GM18951 (cell line): Measurements from ENCODE around the gene MPDZ.
"Not testable (repeated sequence)": the region's sequence is repeated elsewhere in the genome, so short reads cannot be mapped to it uniquely, and the experiment has no call there.

ENCODE experiments used
- POLR2A ChIP-seq: IDR thresholded peaks from 4 replicates; pipeline ENCODE4 v1.6.1; 2011; ENCODE audit warnings: mild to moderate bottlenecking; ENCODE audit not compliant: insufficient read length, insufficient read depth; ENCODE audit errors: extremely low read depth
- in situ Hi-C: fragments of 300-500 bp; cut with MboI; formaldehyde crosslinking; loops from one replicate; pipeline ENCODE4 v1.12.0; 2022; ENCODE audit warnings: low sequenced_read_pairs, mixed read lengths, inconsistent platforms; ENCODE audit not compliant: unreplicated experiment

Gene MPDZ

GRCh38 chr9:13239660-13240059, 39.8 kb downstream of the MPDZ start:
- TF ChIP-seq POLR2A = no peak
- in situ Hi-C loops = no loop called here

- no peak for TF ChIP-seq POLR2A
- in situ Hi-C loops = no loop called here
These were observed 40.3 kb downstream of the MPDZ start for GRCh38 chr9:13239208-13239607.

GRCh38 chr9:13234932-13235331, 44.6 kb downstream of the MPDZ start:
- in situ Hi-C loops = no loop called here
- TF ChIP-seq POLR2A = no peak

- in situ Hi-C loops = no loop called here
- no peak for TF ChIP-seq POLR2A
These were observed 51.1 kb downstream of the MPDZ start for GRCh38 chr9:13228431-13228830.

- in situ Hi-C loops = no loop called here
- TF ChIP-seq POLR2A = no peak
These were observed 55.1 kb downstream of the MPDZ start for GRCh38 chr9:13224366-13224765.

- in situ Hi-C loops = not testable (repeated sequence)
These were observed 56.8 kb downstream of the MPDZ start for GRCh38 chr9:13222733-13223132.

- in situ Hi-C loops = no loop called here
These were observed 57.8 kb downstream of the MPDZ start for GRCh38 chr9:13221741-13222140.

GRCh38 chr9:13220837-13221236, 58.7 kb downstream of the MPDZ start:
- TF ChIP-seq POLR2A = no peak
- in situ Hi-C loops = no loop called here

More at GRCh38 chr9:13221741-13222140, 57.8 kb downstream of the MPDZ start:
- no peak for TF ChIP-seq POLR2A

- no peak for TF ChIP-seq POLR2A
- in situ Hi-C loops = no loop called here
These were observed 63.5 kb downstream of the MPDZ start for GRCh38 chr9:13215791-13216554.

GRCh38 chr9:13213998-13214397, 65.5 kb downstream of the MPDZ start:
- no peak for TF ChIP-seq POLR2A
- in situ Hi-C loops = no loop called here

- in situ Hi-C loops = no loop called here
- no peak for TF ChIP-seq POLR2A
These were observed 66.2 kb downstream of the MPDZ start for GRCh38 chr9:13213337-13213736.

GRCh38 chr9:13210306-13210705, 69.2 kb downstream of the MPDZ start:
- in situ Hi-C loops = no loop called here

GRCh38 chr9:13209498-13209897, 70.0 kb downstream of the MPDZ start:
- in situ Hi-C loops = no loop called here
- TF ChIP-seq POLR2A = no peak

More at GRCh38 chr9:13210306-13210705, 69.2 kb downstream of the MPDZ start:
- no peak for TF ChIP-seq POLR2A

- TF ChIP-seq POLR2A = no peak
- in situ Hi-C loops = no loop called here
These were observed 73.7 kb downstream of the MPDZ start for GRCh38 chr9:13205824-13206223.
